Duodenal mucosa (tissue), 2 donors: ENCODE measurements around the gene SYCE1L.
"Not testable (repeated sequence)": the region's sequence is repeated elsewhere in the genome, so short reads cannot be mapped to it uniquely, and the experiment has no call there.

Source experiments
- H3K27ac ChIP-seq: one replicate; pipeline ENCODE4 v1.7.0; 2013; ENCODE audit warnings: low read depth, low read length
- H3K27me3 ChIP-seq, 2 donors: one replicate each; pipeline ENCODE4 v1.7.0; 2013; ENCODE audit warnings: low read length in 2 of 2, control low read depth in 1 of 2; ENCODE audit not compliant: insufficient read depth in 2 of 2, control insufficient read depth in 1 of 2
- H3K36me3 ChIP-seq, 2 donors: one replicate each; pipeline ENCODE4 v1.7.0; 2013; ENCODE audit warnings: low read length in 2 of 2, control low read depth in 1 of 2; ENCODE audit not compliant: insufficient read depth in 2 of 2, control insufficient read depth in 1 of 2
- H3K4me1 ChIP-seq, 2 donors: one replicate each; pipeline ENCODE4 v1.7.0; 2013; ENCODE audit warnings: low read length in 2 of 2, control low read depth in 1 of 2; ENCODE audit not compliant: insufficient read depth in 2 of 2, control insufficient read depth in 1 of 2
- H3K4me3 ChIP-seq, 2 donors: one replicate each; pipeline ENCODE4 v1.7.0; 2013; ENCODE audit warnings: low read length in 2 of 2, low read depth in 1 of 2
- H3K9ac ChIP-seq, 2 donors: one replicate each; pipeline ENCODE4 v1.7.0; 2013; ENCODE audit warnings: low read length in 2 of 2, low read depth in 1 of 2
- H3K9me3 ChIP-seq, 2 donors: one replicate each; pipeline ENCODE4 v1.7.0; 2013; ENCODE audit warnings: low read length in 2 of 2, control low read depth in 1 of 2; ENCODE audit not compliant: control insufficient read depth in 1 of 2

The SYCE1L gene

GRCh38 chr16:77171745-77172635, 27.2 kb upstream of the SYCE1L start:
- Histone ChIP-seq H3K4me3 (no peak overlapping the region), H3K27ac (no peak overlapping the region), H3K36me3 (no peaks in the 10 kb centered on the region), H3K9ac (no peak overlapping the region), H3K27me3 (peaks cover 0 to 5% of the 10 kb centered on the region in 2 donors), H3K9me3 (no peaks in the 10 kb centered on the region), H3K4me1 (no peaks in the 10 kb centered on the region)

- H3K4me3 ChIP-seq, result no peak overlapping the region
- no peaks in the 10 kb centered on the region for H3K9me3 ChIP-seq
- no peak overlapping the region for H3K27ac ChIP-seq
- no peaks in the 10 kb centered on the region for H3K4me1 ChIP-seq
- no peak overlapping the region for H3K9ac ChIP-seq
- H3K36me3 ChIP-seq, result no peaks in the 10 kb centered on the region
- H3K27me3 ChIP-seq, result peaks cover 0 to 5% of the 10 kb centered on the region in 2 donors
Observed at GRCh38 chr16:77172951-77173350, 26.3 kb upstream of the SYCE1L start.

- Histone ChIP-seq H3K4me1 (no peaks in the 10 kb centered on the region), H3K27ac (no peak overlapping the region), H3K27me3 (no peaks in the 10 kb centered on the region), H3K36me3 (no peaks in the 10 kb centered on the region), H3K9ac (no peak overlapping the region), H3K4me3 (no peak overlapping the region), H3K9me3 (no peaks in the 10 kb centered on the region)
Observed at GRCh38 chr16:77183137-77183536, 16.1 kb upstream of the SYCE1L start.

- not testable (repeated sequence) for H3K9me3 ChIP-seq, H3K9ac ChIP-seq, H3K27ac ChIP-seq, H3K27me3 ChIP-seq, H3K4me1 ChIP-seq, H3K36me3 ChIP-seq, H3K4me3 ChIP-seq
Observed at GRCh38 chr16:77186298-77186697, 12.9 kb upstream of the SYCE1L start.

GRCh38 chr16:77190190-77190477, 9.1 kb upstream of the SYCE1L start:
- peak overlapping the region; percentile 94 to 97 for H3K9ac ChIP-seq
- H3K9me3 ChIP-seq, result no peaks in the 10 kb centered on the region
- no peaks in the 10 kb centered on the region for H3K27me3 ChIP-seq
- H3K4me1 ChIP-seq, result peaks cover 11 to 18% of the 10 kb centered on the region in 2 donors
- H3K4me3 ChIP-seq, result peak overlapping the region; percentile 96 to 98
- H3K36me3 ChIP-seq, result peaks cover 12 to 26% of the 10 kb centered on the region in 2 donors
- H3K27ac ChIP-seq, result peak overlapping the region; percentile 68

- H3K4me1 ChIP-seq, result peaks cover 11 to 18% of the 10 kb centered on the region in 2 donors
- H3K27ac ChIP-seq, result peak within 1 kb of the TSS; percentile 99
- no peaks in the 10 kb centered on the region for H3K27me3 ChIP-seq
- H3K36me3 ChIP-seq, result peaks cover 17 to 31% of the 10 kb centered on the region in 2 donors
- peak within 1 kb of the TSS; percentile 94 to 97 for H3K9ac ChIP-seq
- H3K9me3 ChIP-seq, result no peaks in the 10 kb centered on the region
- peak within 1 kb of the TSS; percentile 96 to 98 for H3K4me3 ChIP-seq
Observed at GRCh38 chr16:77190478-77191258, 8.5 kb upstream of the SYCE1L start, which contains the start of gene MON1B. Gene MON1B, plus strand, starts transcription at chr16:77191190. Its CDS starts 296 bp downstream, at chr16:77191486.

GRCh38 chr16:77191259-77191969, 7.8 kb upstream of the SYCE1L start:
- Histone ChIP-seq H3K36me3 (peaks cover 20 to 35% of the 10 kb centered on the region in 2 donors), H3K9ac (peak overlapping the region; percentile 92 to 94), H3K4me1 (peaks cover 11 to 18% of the 10 kb centered on the region in 2 donors), H3K27me3 (no peaks in the 10 kb centered on the region), H3K9me3 (no peaks in the 10 kb centered on the region), H3K4me3 (peak overlapping the region; percentile 96 to 98), H3K27ac (peak overlapping the region; percentile 99)

- Histone ChIP-seq H3K27me3 (no peaks in the 10 kb centered on the region), H3K9me3 (no peaks in the 10 kb centered on the region), H3K4me3 (no peak overlapping the region), H3K9ac (no peak overlapping the region), H3K36me3 (peaks cover 26 to 54% of the 10 kb centered on the region in 2 donors), H3K27ac (no peak overlapping the region), H3K4me1 (peaks cover 11 to 18% of the 10 kb centered on the region in 2 donors)
Observed at GRCh38 chr16:77193377-77193776, 5.8 kb upstream of the SYCE1L start.

- H3K4me1 ChIP-seq, result peaks cover 11 to 18% of the 10 kb centered on the region in 2 donors
- H3K36me3 ChIP-seq, result peaks cover 33 to 66% of the 10 kb centered on the region in 2 donors
Observed at GRCh38 chr16:77194295-77195231, 4.6 kb upstream of the SYCE1L start.

More at GRCh38 chr16:77194295-77195231, 4.6 kb upstream of the SYCE1L start:
- H3K4me3 ChIP-seq, result no peak overlapping the region
- H3K27ac ChIP-seq, result no peak overlapping the region
- H3K27me3 ChIP-seq, result no peaks in the 10 kb centered on the region
- H3K9ac ChIP-seq, result no peak overlapping the region
- no peaks in the 10 kb centered on the region for H3K9me3 ChIP-seq
